Lower leg skin (tissue), 4 donors: ENCODE data around the gene RAB3GAP2. TPM values are rescaled to one million over a fixed set of nuclear protein-coding genes. Genes with fewer than 3 reads are reported as not detected.

Experiments
- DNase-seq, 2 donors: peaks; one replicate each; pipeline ENCODE4 v3.0.0-alpha.2; 2019; ENCODE audit warnings: low spot score in 2 of 2
- H3K4me3 ChIP-seq: fragments of 200-600 bp; sonication (generic); 2 replicates; pipeline ENCODE4 v1.5.1; 2017; ENCODE audit warnings: mild to moderate bottlenecking, low read depth; ENCODE audit not compliant: poor library complexity, severe bottlenecking
- CTCF ChIP-seq, 3 donors: fragments of 450-650 bp; IDR thresholded peaks; one replicate each; pipeline ENCODE4 v1.5.1; 2016; ENCODE audit warnings: antibody characterized with exemption in 3 of 3, mild to moderate bottlenecking in 3 of 3, moderate library complexity in 2 of 3
- POLR2A ChIP-seq, 2 donors: fragments of 450-650 bp; IDR thresholded peaks; one replicate each; pipeline ENCODE4 v1.6.1; 2016 to 2017; ENCODE audit warnings: antibody characterized with exemption in 2 of 2, mild to moderate bottlenecking in 1 of 2, moderate library complexity in 1 of 2
- WGBS, 2 donors: methylation state at CpG; one replicate each; pipeline ENCODE4 v1.1.5; 2018; 5-methylcytosine and 5-hydroxymethylcytosine counted together
- intact Hi-C: fragments of 100-400 bp; cut with DNase I; formaldehyde crosslinking; loops from one replicate; pipeline ENCODE4 v1.15.0; 2023; ENCODE audit warnings: low total_unique reads
- total RNA-seq, 4 donors: library from RNA; depleted of rRNA; stranded (reverse); fragments of >200 nt; gene quantifications; one replicate each; pipeline ENCODE4 v1.1.0, GENCODE V29; 2016

RAB3GAP2 gene
- total RNA-seq, 4 donors from 2014 or later: 14.7 to 24.2 (median 19.9) TPM

GRCh38 chr1:220144051-220144450, 128.2 kb downstream of the RAB3GAP2 start:
- intact Hi-C loops: no loop called here

GRCh38 chr1:220139966-220140365, 132.3 kb downstream of the RAB3GAP2 start:
- no peak for DNase-seq
- 66 to 77% methylated on average over 6 of the region's 6 CpGs for WGBS, 2 donors
- TF ChIP-seq POLR2A (IDR thresholded peaks at IDR 0.05): no peak
- intact Hi-C loops: no loop called here
- H3K4me3 ChIP-seq: no peak overlapping the region

More at GRCh38 chr1:220144051-220144450, 128.2 kb downstream of the RAB3GAP2 start:
- 89 to 90% methylated on average over 5 of the region's 5 CpGs for WGBS, 2 donors
- DNase-seq: no peak
- H3K4me3 ChIP-seq: no peak overlapping the region
- TF ChIP-seq CTCF (IDR thresholded peaks at IDR 0.05): no peak
- TF ChIP-seq POLR2A (IDR thresholded peaks at IDR 0.05): no peak

GRCh38 chr1:220137019-220137786, 135.1 kb downstream of the RAB3GAP2 start:
- no peak for TF ChIP-seq CTCF (IDR thresholded peaks at IDR 0.05)
- no peak for TF ChIP-seq POLR2A (IDR thresholded peaks at IDR 0.05)
- DNase-seq: no peak
- intact Hi-C loops: no loop called here
- 76% methylated on average over 9 of the region's 9 CpGs for WGBS, 2 donors
- H3K4me3 ChIP-seq: no peak overlapping the region

GRCh38 chr1:220135755-220136154, 136.5 kb downstream of the RAB3GAP2 start:
- 89 to 97% methylated on average over 2 of the region's 2 CpGs for WGBS, 2 donors
- intact Hi-C loops: no loop called here
- no peak overlapping the region for H3K4me3 ChIP-seq
- TF ChIP-seq POLR2A (IDR thresholded peaks at IDR 0.05) (no peak), CTCF (IDR thresholded peaks at IDR 0.05) (no peak)
- no peak for DNase-seq

- intact Hi-C loops: no loop called here
- no peak overlapping the region for H3K4me3 ChIP-seq
- no peak for DNase-seq
- no peak for TF ChIP-seq CTCF (IDR thresholded peaks at IDR 0.05)
- TF ChIP-seq POLR2A (IDR thresholded peaks at IDR 0.05): no peak
Observed at GRCh38 chr1:220129479-220130210, 142.6 kb downstream of the RAB3GAP2 start.

GRCh38 chr1:220127076-220127475, 145.2 kb downstream of the RAB3GAP2 start:
- H3K4me3 ChIP-seq: no peak overlapping the region
- TF ChIP-seq CTCF (IDR thresholded peaks at IDR 0.05): no peak
- TF ChIP-seq POLR2A (IDR thresholded peaks at IDR 0.05): no peak
- WGBS, 2 donors: 93 to 96% methylated on average over 3 of the region's 3 CpGs
- no peak for DNase-seq
- intact Hi-C loops: no loop called here
